Kidney (tissue), 14 donors: Measurements from ENCODE around the gene IGFL3. TPM values are rescaled to one million over a fixed set of nuclear protein-coding genes. Genes with fewer than 3 reads are reported as not detected.

Experiments used
- DNase-seq, 5 donors: peaks; one replicate each; pipeline ENCODE4 v3.0.0-alpha.2; 2013 to 2020
- FAIRE-seq: peaks from 2 replicates; lab custom pipeline; 2012; peaks lifted over from hg19 to GRCh38; lab: Jason Lieb, UNC
- H3K27ac ChIP-seq, 2 donors: one replicate each; pipeline ENCODE4 v1.7.0; 2013; ENCODE audit warnings: low read depth in 2 of 2, low read length in 2 of 2, inconsistent platforms in 1 of 2
- H3K27me3 ChIP-seq: one replicate; pipeline ENCODE4 v1.7.1; 2013; ENCODE audit warnings: low read length, inconsistent platforms; ENCODE audit not compliant: control insufficient read depth, insufficient read depth
- H3K36me3 ChIP-seq, 3 donors: one replicate each; pipeline versions ENCODE4 v1.7.0 to v1.7.1; 2013; ENCODE audit warnings: low read length in 3 of 3, control low read depth in 1 of 3, inconsistent platforms in 1 of 3; ENCODE audit not compliant: insufficient read depth in 3 of 3, control insufficient read depth in 2 of 3
- H3K4me1 ChIP-seq, 3 donors: one replicate each; pipeline versions ENCODE4 v1.7.0 to v1.7.1; 2013; ENCODE audit warnings: low read length in 3 of 3, inconsistent platforms in 1 of 3, low read depth in 1 of 3; ENCODE audit not compliant: control insufficient read depth in 2 of 3, insufficient read depth in 2 of 3
- H3K4me3 ChIP-seq, 3 donors: one replicate each; pipeline versions ENCODE4 v1.7.0 to v1.8.1; 2013; ENCODE audit warnings: low read length in 3 of 3, control low read depth in 1 of 3, inconsistent platforms in 1 of 3
- H3K9ac ChIP-seq, 3 donors: one replicate each; pipeline versions ENCODE4 v1.7.0 to v1.7.1; 2013; ENCODE audit warnings: low read length in 3 of 3, control low read depth in 1 of 3, inconsistent platforms in 1 of 3
- H3K9me3 ChIP-seq, 3 donors: one replicate each; pipeline versions ENCODE4 v1.7.0 to v1.7.1; 2013; ENCODE audit warnings: low read length in 3 of 3, control low read depth in 1 of 3, inconsistent platforms in 1 of 3; ENCODE audit not compliant: control insufficient read depth in 2 of 3, insufficient read depth in 1 of 3
- CTCF ChIP-seq: IDR thresholded peaks from 3 replicates; pipeline ENCODE4 v1.5.1; 2012; ENCODE audit warnings: mild to moderate bottlenecking, moderate library complexity, borderline replicate concordance; ENCODE audit not compliant: insufficient read depth; ENCODE audit errors: extremely low read depth
- intact Hi-C: fragments of 100-400 bp; cut with DNase I; formaldehyde crosslinking; loops from one replicate; pipeline ENCODE4 v1.11.1; 2022
- polyA plus RNA-seq: library from polyadenylated mRNA; stranded (reverse); fragments of 350-450 nt; fragmentation: Illumina TruSeq; extraction: RNeasy Lipid Tissue Mini Kit (QIAGEN cat#74804); gene quantifications from one replicate; pipeline ENCODE4 v1.2.3, GENCODE V29; 2014; ENCODE audit warnings: low read depth, low replicate concordance; ENCODE audit not compliant: insufficient read depth
- total RNA-seq: library from RNA; stranded (reverse); fragmentation: NEBNext Ultra II Directional; extraction: Animal tissue kit (Norgen Biotek cat#: 25700); gene quantifications from one replicate; pipeline ENCODE4 v1.2.1, GENCODE V29; 2021
- donor health status: control.
- donor health status: control.
- donor health status: control.
- donor health status: control.
- donor health status: control.
- donor health status: DM: yes; HTN: yes; CAD: no.
- donor health status: Normal renal cell carcinoma (clear cell type).

The IGFL3 gene
- total and polyA plus RNA-seq, 2 donors from 2014 or later, result not detected

DNA sequence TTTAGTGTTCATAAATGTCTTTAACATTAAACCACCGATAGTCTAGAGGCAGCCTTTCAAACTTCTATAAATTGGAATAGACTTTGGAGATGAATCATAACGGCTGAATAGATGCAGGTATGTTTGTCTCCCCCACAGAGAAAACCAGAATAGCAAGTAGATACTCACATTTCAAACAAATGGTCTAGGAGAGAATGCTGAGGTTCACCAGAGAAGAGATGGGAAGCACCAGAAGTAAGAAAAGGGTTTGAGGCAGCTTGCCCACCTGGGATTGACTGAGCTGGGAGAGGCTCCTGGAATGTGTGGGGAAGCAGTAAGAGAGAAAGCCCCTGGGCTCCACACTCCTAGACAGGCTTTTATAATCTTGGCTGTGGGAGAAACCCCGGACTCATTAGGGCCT lies 6.4 kb downstream of the IGFL3 start:
- no peak overlapping the region for H3K9ac ChIP-seq
- no peak overlapping the region for H3K27ac ChIP-seq
- no peak for TF ChIP-seq CTCF
- FAIRE-seq, result no peak
- DNase-seq, result no peak
- no peak overlapping the region for H3K4me3 ChIP-seq
- no peaks in the 10 kb centered on the region for H3K4me1 ChIP-seq
- H3K27me3 ChIP-seq, result no peaks in the 10 kb centered on the region
- intact Hi-C loops, result no loop called here
- H3K36me3 ChIP-seq, result no peaks in the 10 kb centered on the region
- H3K9me3 ChIP-seq, result no peaks in the 10 kb centered on the region

GRCh38 chr19:46116121-46116520 lies 8.4 kb downstream of the IGFL3 start:
- DNase-seq, result no peak
- H3K27me3 ChIP-seq, result no peaks in the 10 kb centered on the region
- H3K9me3 ChIP-seq, result no peaks in the 10 kb centered on the region
- H3K4me3 ChIP-seq, result no peak overlapping the region
- FAIRE-seq, result no peak
- intact Hi-C loops, result no loop called here
- no peak overlapping the region for H3K27ac ChIP-seq
- no peak overlapping the region for H3K9ac ChIP-seq
- TF ChIP-seq CTCF, result no peak
- no peaks in the 10 kb centered on the region for H3K4me1 ChIP-seq
- H3K36me3 ChIP-seq, result no peaks in the 10 kb centered on the region

DNA sequence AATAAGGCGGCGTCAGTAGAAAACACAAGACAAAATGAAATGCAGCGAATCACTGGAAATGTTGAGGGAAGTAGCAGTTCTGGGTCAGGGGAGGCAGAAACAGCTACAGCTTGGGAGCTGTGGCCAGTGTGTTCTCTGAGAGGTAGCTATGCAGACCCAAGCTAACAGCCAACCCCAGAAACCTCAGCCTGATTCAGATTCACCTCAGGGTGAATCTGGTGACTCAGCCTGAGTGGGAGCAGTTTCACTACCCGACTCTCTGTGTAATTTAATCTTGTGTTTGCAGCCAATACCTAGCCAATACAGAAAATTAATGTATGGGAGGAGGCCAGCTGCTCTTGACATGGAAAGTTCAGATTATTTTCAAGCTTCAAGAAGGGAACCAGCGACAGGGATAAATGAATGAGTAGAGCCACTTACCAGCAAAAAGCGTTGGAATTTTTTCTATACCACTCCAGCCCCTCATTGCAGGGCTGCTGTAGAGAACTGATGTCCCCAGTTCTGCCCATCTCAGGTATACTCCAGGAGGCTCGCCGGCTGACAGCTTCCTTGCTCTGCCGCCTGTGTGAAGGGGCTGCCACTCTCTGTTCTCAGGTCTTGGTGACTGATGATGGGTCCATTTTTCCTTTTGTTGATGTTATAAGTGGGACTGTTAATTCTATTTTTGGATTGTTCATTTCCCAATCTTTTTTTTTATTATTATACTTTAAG lies 8.9 kb downstream of the IGFL3 start:
- Histone ChIP-seq H3K9me3 (no peaks in the 10 kb centered on the region), H3K36me3 (no peaks in the 10 kb centered on the region), H3K27ac (no peak overlapping the region), H3K27me3 (no peaks in the 10 kb centered on the region), H3K4me1 (no peaks in the 10 kb centered on the region), H3K4me3 (no peak overlapping the region), H3K9ac (no peak overlapping the region)
- TF ChIP-seq CTCF, result no peak
- intact Hi-C loops, result no loop called here
- FAIRE-seq (no peak), DNase-seq (no peak)

DNA sequence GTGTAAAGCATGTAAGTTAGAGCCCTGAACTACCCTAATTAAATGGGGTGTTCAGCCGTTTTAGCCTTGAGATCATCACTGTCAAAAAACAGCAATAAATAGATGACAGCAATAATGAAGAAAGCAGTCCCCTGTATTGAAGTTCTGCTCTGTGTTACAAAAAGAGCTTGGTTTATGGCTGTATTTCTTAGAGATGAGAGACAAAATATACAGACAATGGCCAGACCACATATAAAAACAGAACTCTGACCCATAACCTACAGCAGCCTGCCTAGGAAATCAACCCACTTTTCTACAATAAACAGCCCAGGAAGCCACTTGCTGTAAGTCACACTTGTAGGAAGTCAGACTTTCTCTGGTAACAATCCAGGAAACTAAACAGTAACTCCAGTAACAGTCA lies 10.8 kb downstream of the IGFL3 start:
- no peaks in the 10 kb centered on the region for H3K4me1 ChIP-seq
- H3K4me3 ChIP-seq, result no peak overlapping the region
- H3K9ac ChIP-seq, result no peak overlapping the region
- H3K36me3 ChIP-seq, result no peaks in the 10 kb centered on the region
- no peak for DNase-seq
- no peak for TF ChIP-seq CTCF
- intact Hi-C loops, result no loop called here
- no peaks in the 10 kb centered on the region for H3K9me3 ChIP-seq
- no peak for FAIRE-seq
- no peak overlapping the region for H3K27ac ChIP-seq
- no peaks in the 10 kb centered on the region for H3K27me3 ChIP-seq
